IMR-90 (cell line): ENCODE measurements around the gene SLC13A5. TPM values are rescaled to one million over a fixed set of nuclear protein-coding genes. Genes with fewer than 3 reads are reported as not detected.

Experiments used
- ATAC-seq: fragments of 200-7000 bp; cut with Tn5 transposase; 2 replicates; pipeline ENCODE4 v1.9.1; 2020; ENCODE audit warnings: low read depth, mild to moderate bottlenecking, moderate library complexity
- BruUV-seq: library from RNA; stranded (reverse); fragments of 400-500 nt; replicated peaks from 2 replicates; lab custom pipeline; 2021; lab: Mats Ljungman, UMichigan
- CTCF ChIA-PET: fragments of 300-600 bp; formaldehyde crosslinking; extraction: SDS; loops from one replicate; lab custom pipeline; 2021; ENCODE audit warnings: antibody characterized with exemption; lab: Yijun Ruan, JAX
- POLR2A ChIA-PET: fragments of 300-600 bp; sonication (Branson Sonifier 250); formaldehyde crosslinking; loops from one replicate; lab custom pipeline; 2022; ENCODE audit warnings: antibody characterized with exemption; ENCODE audit not compliant: unreplicated experiment; lab: Charles Lee
- DNase-seq: peaks from one replicate; pipeline ENCODE4 v3.0.0; 2013
- H2AFZ ChIP-seq: replicated peaks from 2 replicates; pipeline ENCODE3; 2013; ENCODE audit warnings: low read length, mild to moderate bottlenecking; ENCODE audit not compliant: poor library complexity
- H2AK5ac ChIP-seq: 2 replicates; pipeline ENCODE4 v1.6.1; 2013; ENCODE audit warnings: low read depth, low read length, inconsistent platforms
- H2AK9ac ChIP-seq: replicated peaks from 2 replicates; pipeline ENCODE3; 2013; ENCODE audit warnings: mild to moderate bottlenecking, low read depth, low read length, moderate library complexity; ENCODE audit not compliant: poor library complexity
- H2BK120ac ChIP-seq: 2 replicates; pipeline ENCODE4 v1.6.1; 2013; ENCODE audit warnings: low read depth, low read length, inconsistent platforms
- H2BK15ac ChIP-seq: 3 replicates; pipeline ENCODE4 v1.6.1; 2013; ENCODE audit warnings: low read depth, low read length, inconsistent platforms
- H2BK20ac ChIP-seq: 2 replicates; pipeline ENCODE4 v1.6.1; 2013; ENCODE audit warnings: low read depth, mild to moderate bottlenecking, inconsistent platforms, low read length, moderate library complexity
- H2BK5ac ChIP-seq: 2 replicates; pipeline ENCODE4 v1.6.1; 2013; ENCODE audit warnings: mild to moderate bottlenecking, low read depth, low read length, inconsistent platforms; ENCODE audit not compliant: poor library complexity, severe bottlenecking
- H3K14ac ChIP-seq: replicated peaks from 2 replicates; pipeline ENCODE4 v1.6.1; 2013; ENCODE audit warnings: low read depth, low read length, inconsistent platforms
- H3K18ac ChIP-seq: 2 replicates; pipeline ENCODE4 v1.6.1; 2013; ENCODE audit warnings: low read depth, low read length, control low read depth
- H3K23ac ChIP-seq: 2 replicates; pipeline ENCODE4 v1.6.1; 2013; ENCODE audit warnings: low read depth, low read length, inconsistent platforms
- H3K27ac ChIP-seq: 2 replicates; pipeline ENCODE4 v1.5.1; 2013; ENCODE audit warnings: mild to moderate bottlenecking, control low read depth, low read length; ENCODE audit not compliant: insufficient read depth
- H3K27me3 ChIP-seq: 2 replicates; pipeline ENCODE4 v1.6.1; 2013; ENCODE audit warnings: low read length; ENCODE audit not compliant: control insufficient read depth, insufficient read depth
- H3K36me3 ChIP-seq: 2 replicates; pipeline ENCODE4 v1.6.1; 2013; ENCODE audit warnings: low read length, mixed read lengths; ENCODE audit not compliant: control insufficient read depth, insufficient read depth
- H3K4ac ChIP-seq: 2 replicates; pipeline ENCODE4 v1.6.1; 2013; ENCODE audit warnings: low read depth, low read length, inconsistent platforms
- H3K4me1 ChIP-seq: 2 replicates; pipeline ENCODE4 v1.6.1; 2013; ENCODE audit warnings: low read length, mixed read lengths; ENCODE audit not compliant: control insufficient read depth, insufficient read depth
- H3K4me2 ChIP-seq: 2 replicates; pipeline ENCODE4 v1.6.1; 2013; ENCODE audit warnings: low read depth, mild to moderate bottlenecking, control low read depth, low read length, moderate library complexity
- H3K4me3 ChIP-seq: 2 replicates; pipeline ENCODE4 v1.5.1; 2013; ENCODE audit warnings: low read depth, mild to moderate bottlenecking, control low read depth, low read length, moderate library complexity; ENCODE audit not compliant: insufficient read depth
- H3K56ac ChIP-seq: 2 replicates; pipeline ENCODE4 v1.6.1; 2013; ENCODE audit warnings: low read length, inconsistent platforms; ENCODE audit not compliant: insufficient read depth; ENCODE audit errors: extremely low read depth
- H3K79me1 ChIP-seq, 2 experiments: 2 replicates each; pipeline ENCODE4 v1.6.1; 2013; ENCODE audit warnings: low read length in 2 of 2, inconsistent platforms in 1 of 2, low read depth in 1 of 2
- H3K9ac ChIP-seq: 2 replicates; pipeline ENCODE4 v1.6.1; 2013; ENCODE audit warnings: low read depth, low read length, control low read depth
- H3K9me1 ChIP-seq: 2 replicates; pipeline ENCODE4 v1.6.1; 2013; ENCODE audit warnings: low read length, inconsistent platforms; ENCODE audit not compliant: insufficient read depth
- H3K9me3 ChIP-seq: 2 replicates; pipeline ENCODE4 v1.6.1; 2013; ENCODE audit warnings: low read length; ENCODE audit not compliant: control insufficient read depth, insufficient read depth
- H4K20me1 ChIP-seq: 2 replicates; pipeline ENCODE4 v1.6.1; 2013; ENCODE audit warnings: low read length, inconsistent platforms; ENCODE audit not compliant: insufficient read depth
- H4K5ac ChIP-seq: 2 replicates; pipeline ENCODE4 v1.6.1; 2013; ENCODE audit warnings: mild to moderate bottlenecking, low read depth, low read length, control low read depth
- H4K8ac ChIP-seq, 2 experiments: 2 replicates each; pipeline ENCODE4 v1.6.1; 2013; ENCODE audit warnings: low read depth in 2 of 2, low read length in 2 of 2, control low read depth in 1 of 2, inconsistent platforms in 1 of 2
- H4K91ac ChIP-seq: 2 replicates; pipeline ENCODE4 v1.6.1; 2013; ENCODE audit warnings: low read depth, low read length, inconsistent platforms; ENCODE audit not compliant: insufficient read depth
- BHLHE40 ChIP-seq: fragments of 150-350 bp; IDR thresholded peaks from 2 replicates; pipeline ENCODE4 v1.6.1; 2016; ENCODE audit warnings: mild to moderate bottlenecking, low read depth, low read length
- FOS ChIP-seq: fragments of 150-350 bp; IDR thresholded peaks from 2 replicates; pipeline ENCODE4 v1.6.1; 2016; ENCODE audit warnings: low read depth, low read length
- MAFK ChIP-seq: IDR thresholded peaks from 2 replicates; pipeline ENCODE4 v1.6.1; 2012; ENCODE audit warnings: low read depth, low read length, improper control_type of control experiment
- MAZ ChIP-seq: IDR thresholded peaks from 2 replicates; pipeline ENCODE4 v1.6.1; 2012; ENCODE audit warnings: low read depth, mild to moderate bottlenecking, low read length, improper control_type of control experiment, moderate library complexity, borderline replicate concordance
- RCOR1 ChIP-seq: IDR thresholded peaks from 2 replicates; pipeline ENCODE4 v1.6.1; 2012; ENCODE audit warnings: mild to moderate bottlenecking, low read length, improper control_type of control experiment; ENCODE audit not compliant: insufficient replicate concordance
- WGBS, 2 experiments: methylation state at CpG; one replicate each; pipeline versions ENCODE4 v1.1.5 to v1.1.7; 2013; ENCODE audit warnings: missing lambda C conversion rate in 2 of 2; ENCODE audit not compliant: insufficient read length in 1 of 2; ENCODE audit errors: extremely low coverage in 2 of 2; 5-methylcytosine and 5-hydroxymethylcytosine counted together
- dilution Hi-C: fragments of 300-500 bp; cut with HindIII; formaldehyde crosslinking; loops from one replicate; pipeline ENCODE4 v1.14.3; 2018; ENCODE audit warnings: low sequenced_read_pairs; ENCODE audit not compliant: unreplicated experiment
- in situ Hi-C: fragments of 300-500 bp; cut with MboI; formaldehyde crosslinking; loops from 3 replicates; pipeline ENCODE4 v1.14.3; 2019; ENCODE audit warnings: low sequenced_read_pairs, inconsistent platforms, mixed read lengths
- intact Hi-C: fragments of 100-400 bp; cut with micrococcal nuclease; formaldehyde crosslinking; loops from 2 replicates; pipeline ENCODE4 v1.10.0; 2022
- polyA plus RNA-seq, 3 experiments: library from polyadenylated mRNA; depleted of rRNA; stranded (reverse); fragments of >200 nt; gene quantifications; 2 replicates each; pipeline ENCODE4 v1.2.3, GENCODE V29; 2012; ENCODE audit warnings: low replicate concordance in 1 of 3
- total RNA-seq: library from RNA; depleted of rRNA; stranded (reverse); fragments of >200 nt; gene quantifications from 2 replicates; pipeline ENCODE4 v1.2.3, GENCODE V29; 2012
- TF ChIP-seq, protein P1 (sequence below): fragments of 150-350 bp; IDR thresholded peaks from 2 replicates; pipeline ENCODE4 v1.6.1; 2016; ENCODE audit warnings: low read depth, mild to moderate bottlenecking, low read length, moderate library complexity, borderline replicate concordance

Gene SLC13A5
- total and polyA plus RNA-seq, 2 of the 4 experiments (the other 2 are of a cell fraction): not detected

DNA sequence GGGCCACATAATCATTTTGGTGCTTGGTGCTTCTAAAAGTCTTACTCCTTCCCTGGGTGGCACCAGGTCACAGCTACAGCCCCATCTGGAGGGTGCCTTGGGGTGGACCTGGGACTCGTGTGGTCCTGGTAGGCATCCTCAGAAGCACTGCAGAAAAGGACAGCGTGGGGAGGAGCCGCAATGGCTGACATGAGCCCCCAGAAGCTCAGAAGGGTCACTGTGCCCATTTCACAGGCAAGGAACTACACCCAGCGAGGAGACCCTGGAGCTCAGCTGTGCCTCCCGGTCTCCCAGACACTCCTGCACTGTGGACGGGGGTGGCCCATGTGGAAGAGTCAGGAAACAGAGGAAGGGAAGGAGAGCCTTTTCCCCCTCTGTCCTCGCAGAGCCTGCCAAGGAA lies 35.2 kb downstream of the SLC13A5 start:
- H3K4me3 ChIP-seq: no peak overlapping the region
- no peaks in the 10 kb centered on the region for H4K20me1 ChIP-seq
- no peaks in the 10 kb centered on the region for H3K79me1 ChIP-seq
- intact Hi-C loops (no loop called here), dilution Hi-C loops (no loop called here), in situ Hi-C loops (no loop called here)
- no peak overlapping the region for H3K23ac ChIP-seq
- H3K9ac ChIP-seq: no peak overlapping the region
- H2AK5ac ChIP-seq: no peak overlapping the region
- BruUV-seq: no TSS peak
- no peak overlapping the region for H3K18ac ChIP-seq
- no peak overlapping the region for H2AFZ ChIP-seq
- H3K36me3 ChIP-seq: no peaks in the 10 kb centered on the region
- no peak for DNase-seq
- H4K8ac ChIP-seq: no peak overlapping the region
- H2AK9ac ChIP-seq: no peak overlapping the region
- no peak overlapping the region for H2BK20ac ChIP-seq
- H3K9me1 ChIP-seq: no peaks in the 10 kb centered on the region
- peaks cover 29% of the 10 kb centered on the region for H3K27me3 ChIP-seq
- H2BK5ac ChIP-seq: no peak overlapping the region
- H3K4ac ChIP-seq: no peak overlapping the region
- ATAC-seq: no peak
- no peak overlapping the region for H3K14ac ChIP-seq
- WGBS, 2 experiments: 50% methylated on average over 2 of the region's 7 CpGs; no CpG with 5 or more reads in 1 of the 2 experiments
- no peak overlapping the region for H4K5ac ChIP-seq
- no peak overlapping the region for H3K56ac ChIP-seq
- no peak overlapping the region for H2BK15ac ChIP-seq
- H4K91ac ChIP-seq: no peak overlapping the region
- ChIA-PET CTCF (no interaction called here), POLR2A (no interaction called here)
- TF ChIP-seq, protein P1, sequence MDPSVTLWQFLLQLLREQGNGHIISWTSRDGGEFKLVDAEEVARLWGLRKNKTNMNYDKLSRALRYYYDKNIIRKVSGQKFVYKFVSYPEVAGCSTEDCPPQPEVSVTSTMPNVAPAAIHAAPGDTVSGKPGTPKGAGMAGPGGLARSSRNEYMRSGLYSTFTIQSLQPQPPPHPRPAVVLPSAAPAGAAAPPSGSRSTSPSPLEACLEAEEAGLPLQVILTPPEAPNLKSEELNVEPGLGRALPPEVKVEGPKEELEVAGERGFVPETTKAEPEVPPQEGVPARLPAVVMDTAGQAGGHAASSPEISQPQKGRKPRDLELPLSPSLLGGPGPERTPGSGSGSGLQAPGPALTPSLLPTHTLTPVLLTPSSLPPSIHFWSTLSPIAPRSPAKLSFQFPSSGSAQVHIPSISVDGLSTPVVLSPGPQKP: no peak
- no peak for TF ChIP-seq MAZ
- TF ChIP-seq RCOR1: no peak
- TF ChIP-seq MAFK: no peak
- TF ChIP-seq BHLHE40: no peak
- no peak for TF ChIP-seq FOS
- no peak overlapping the region for H3K27ac ChIP-seq
- H3K4me2 ChIP-seq: no peak overlapping the region
- no peaks in the 10 kb centered on the region for H3K4me1 ChIP-seq
- H2BK120ac ChIP-seq: no peak overlapping the region
- no peaks in the 10 kb centered on the region for H3K9me3 ChIP-seq
